HG03432 (cell line): Measurements from ENCODE around the gene TLR7.

Experiments
- ATAC-seq: cut with Tn5 transposase; IDR thresholded peaks from one replicate; pipeline ENCODE4 v1.9.1; 2021; ENCODE audit warnings: mild to moderate bottlenecking, moderate library complexity; ENCODE audit not compliant: unreplicated experiment

Gene TLR7

DNA sequence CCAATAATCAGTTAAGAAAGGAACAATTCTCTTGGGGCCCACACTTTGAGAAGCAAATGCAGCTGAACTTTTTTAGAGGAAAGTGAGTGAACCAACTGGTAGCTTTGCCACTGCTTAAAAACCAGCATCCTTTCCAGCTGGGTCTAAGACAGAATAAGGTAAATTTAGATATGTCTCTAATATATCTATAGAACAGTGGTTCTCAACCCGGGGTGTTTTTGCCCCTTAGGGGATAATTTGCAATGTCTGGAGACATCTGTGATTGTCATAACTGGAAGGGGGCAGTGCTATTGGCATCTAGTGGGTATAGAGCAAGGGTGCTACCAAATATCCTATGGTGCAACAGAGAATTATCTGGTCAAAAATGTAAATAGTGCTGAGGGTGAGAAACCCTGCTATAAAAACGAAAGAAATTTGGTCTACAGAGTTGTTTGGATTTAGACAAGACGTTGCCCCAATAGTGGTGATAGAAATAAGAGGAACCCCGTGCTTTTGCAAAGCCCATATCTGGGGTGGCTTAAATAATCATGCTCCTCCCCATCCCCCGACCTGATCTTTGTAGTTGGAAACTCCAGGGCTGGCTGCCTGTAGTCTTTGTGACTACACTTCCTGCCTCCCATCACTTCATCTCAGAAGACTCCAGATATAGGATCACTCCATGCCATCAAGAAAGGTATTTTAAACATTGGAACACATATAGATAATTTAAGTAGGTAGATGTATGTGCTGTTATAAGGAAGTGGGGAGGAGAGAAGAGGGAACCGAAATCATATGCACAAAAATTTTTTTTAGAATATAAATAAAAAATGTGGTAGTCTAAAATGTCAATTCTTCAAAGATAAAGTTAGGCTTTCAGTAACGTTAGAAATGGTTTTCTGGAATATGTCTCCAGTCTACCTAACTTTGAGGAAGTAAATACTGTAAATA, at the start of gene TLR7:
Gene TLR7 (plus strand): TSS at position 622 of the 927 bp plus-strand sequence. CDS start 507 bp downstream, outside the sequence.
- ATAC-seq = no peak

- ATAC-seq = no peak
Measured at GRCh38 chrX:12817528-12817927, 49.3 kb upstream of the TLR7 start.

DNA sequence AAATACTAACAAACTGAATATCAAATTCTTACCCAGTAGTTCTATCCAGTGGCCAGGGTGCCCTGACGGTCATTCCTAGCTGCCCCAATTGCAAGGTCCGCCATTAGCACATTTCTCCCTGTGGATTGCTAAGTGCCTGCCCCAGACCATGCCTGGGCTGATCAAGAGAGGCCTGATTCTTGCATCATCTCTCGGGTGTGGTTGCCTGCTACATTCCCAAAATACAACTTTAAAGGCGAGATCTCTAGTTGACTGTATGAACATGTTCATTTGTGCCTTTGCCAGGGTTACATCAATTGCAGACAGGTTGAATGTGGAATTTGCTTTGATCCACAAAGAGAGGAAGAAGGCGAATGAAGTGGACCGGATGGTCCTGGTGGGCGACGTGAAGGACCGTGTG, 47.6 kb upstream of the TLR7 start:
- ATAC-seq = no peak

DNA sequence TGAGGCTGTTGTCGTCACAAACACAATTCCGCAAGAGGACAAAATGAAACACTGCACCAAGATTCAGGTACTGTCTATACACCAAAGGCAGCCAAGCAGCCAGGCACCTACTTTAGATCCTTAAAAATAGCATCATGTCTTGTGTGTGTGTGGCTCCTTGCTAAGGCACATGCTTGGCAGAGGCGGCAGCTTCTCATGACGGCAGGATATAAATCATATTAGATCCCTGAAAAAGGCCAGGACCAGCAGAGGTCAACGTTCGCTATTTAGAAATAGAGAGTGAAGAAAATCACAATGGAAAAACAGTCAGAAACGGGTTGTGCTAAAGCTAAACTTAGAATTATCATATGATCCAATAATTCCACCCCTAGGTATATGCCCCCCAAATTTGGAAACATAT, 46.1 kb upstream of the TLR7 start:
- no peak for ATAC-seq

- no peak for ATAC-seq
Measured at GRCh38 chrX:12824944-12825343, 41.9 kb upstream of the TLR7 start.

DNA sequence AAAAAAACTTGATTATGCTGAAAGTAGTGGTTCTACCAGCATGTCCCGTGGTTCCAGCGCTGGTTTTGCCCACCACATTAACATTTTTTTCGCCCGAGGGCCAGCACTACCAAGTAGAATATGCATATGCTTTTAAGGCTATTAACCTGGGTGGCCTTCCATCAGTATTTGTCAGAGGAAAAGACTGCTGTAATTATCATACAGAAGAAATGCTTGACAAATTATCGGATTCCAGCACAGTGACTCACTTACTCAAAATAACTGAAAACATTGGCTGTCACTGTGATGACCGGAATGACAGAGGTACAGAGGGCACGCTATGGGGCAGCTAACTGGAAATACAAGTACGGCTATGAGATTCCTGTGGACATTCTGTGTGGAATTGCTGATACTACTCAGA, 41.1 kb upstream of the TLR7 start:
- no peak for ATAC-seq

DNA sequence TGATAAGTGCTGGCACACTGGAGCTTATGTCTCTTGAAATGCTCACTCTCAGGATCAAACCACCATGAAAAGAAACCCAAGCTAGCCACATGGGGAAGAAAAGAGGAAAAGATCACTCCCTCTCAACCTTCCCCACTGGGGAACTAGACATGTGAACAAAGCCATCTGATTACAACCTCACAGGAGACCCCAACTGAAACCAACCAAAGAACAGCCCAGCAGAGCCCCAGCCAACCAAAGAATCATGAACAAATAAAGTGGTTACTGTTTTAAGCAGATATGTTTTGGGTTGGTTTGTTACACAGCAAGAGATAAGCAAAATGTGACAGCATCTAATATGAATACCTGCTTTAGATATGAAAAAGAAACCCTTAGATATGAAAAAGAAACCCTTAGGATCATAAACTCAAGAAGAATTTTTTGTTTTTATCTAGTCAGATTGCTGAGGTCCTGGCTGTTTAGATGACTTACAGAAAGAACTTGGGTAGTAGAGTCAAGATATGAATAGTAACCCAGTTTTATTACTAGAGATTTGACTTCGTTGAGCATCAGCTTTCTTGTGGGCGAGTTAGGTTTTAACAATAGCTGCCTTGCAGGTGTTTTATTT, 23.7 kb upstream of the TLR7 start:
- ATAC-seq = no peak

GRCh38 chrX:12843668-12844279, 23.1 kb upstream of the TLR7 start:
- ATAC-seq = peak; percentile 96

DNA sequence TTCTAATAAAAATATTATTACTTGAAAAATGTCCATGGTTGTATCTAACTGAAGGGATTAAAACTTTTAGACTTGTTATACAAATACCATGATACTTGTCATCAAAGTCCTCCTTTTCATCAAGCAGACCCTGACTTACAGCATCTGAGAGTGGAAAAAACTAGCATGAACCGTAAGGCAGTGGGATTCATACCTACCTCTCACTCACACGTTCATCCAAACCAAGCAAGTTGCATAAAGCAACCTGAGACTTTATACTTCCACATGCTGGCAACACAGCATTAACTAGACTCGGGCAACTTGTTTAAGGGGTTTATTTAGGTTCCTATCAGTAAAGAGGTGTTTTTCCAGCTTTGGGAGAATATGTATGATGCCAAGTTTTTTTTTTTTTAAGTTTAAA, 22.6 kb upstream of the TLR7 start:
- peak; percentile 39 for ATAC-seq

DNA sequence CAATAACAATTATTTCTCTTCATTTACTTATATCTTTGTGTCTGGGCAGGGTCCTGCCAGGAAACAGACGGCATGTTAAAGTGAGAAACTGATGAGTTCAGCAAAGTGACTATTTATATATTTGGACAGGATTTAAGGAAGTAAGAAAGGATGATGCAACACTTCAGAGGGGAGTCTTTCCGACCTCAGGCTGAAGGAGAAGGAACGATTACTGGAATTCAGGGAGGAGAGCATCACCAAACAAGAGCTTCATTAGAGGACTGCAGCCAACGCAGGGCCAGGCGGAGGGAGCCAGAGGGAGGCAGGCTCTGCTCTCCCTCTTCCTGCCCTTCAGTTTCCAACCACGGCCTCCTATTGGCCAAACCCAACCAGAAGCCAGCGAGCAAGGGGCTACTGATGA, 1.5 kb upstream of the TLR7 start:
- ATAC-seq = no peak

DNA sequence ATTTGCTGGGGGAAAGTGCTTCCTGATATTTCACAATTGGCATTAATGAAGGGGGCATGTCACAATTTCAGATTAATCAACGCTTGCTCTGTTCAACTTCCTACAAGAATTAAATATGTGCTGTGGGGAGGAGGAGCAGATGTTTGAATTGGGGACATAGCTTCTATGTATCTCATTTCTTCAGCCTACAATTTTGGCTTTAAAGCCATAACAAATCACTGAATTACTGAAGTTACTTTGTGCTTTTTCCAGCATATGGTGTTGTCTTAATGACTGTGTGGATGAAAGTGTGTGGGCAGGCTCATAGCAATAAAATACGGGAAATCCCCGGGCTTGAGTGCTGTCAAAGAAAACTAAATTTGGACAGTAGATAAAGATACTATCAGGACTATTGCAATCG, 813 bp downstream of the TLR7 start:
- no peak for ATAC-seq

DNA sequence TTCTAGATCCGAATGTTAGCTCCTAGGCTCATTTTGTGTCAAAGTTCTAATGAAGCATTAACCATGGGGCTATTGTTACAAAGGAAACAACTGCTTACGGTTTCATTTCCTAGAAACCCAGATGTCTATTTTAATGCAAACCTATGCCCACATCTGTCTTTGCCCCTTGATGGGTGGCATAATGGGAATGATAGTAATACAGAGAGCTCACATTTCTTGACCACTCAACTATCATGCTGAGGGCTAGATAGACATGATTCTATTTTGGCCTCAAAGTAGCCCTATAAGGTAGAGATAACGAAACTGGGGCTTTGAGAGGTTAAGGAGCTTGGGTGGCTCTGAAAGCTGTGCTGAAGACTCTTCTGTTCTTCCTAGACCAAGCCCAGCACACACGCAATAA, 1.9 kb downstream of the TLR7 start:
- ATAC-seq = peak; percentile 69

DNA sequence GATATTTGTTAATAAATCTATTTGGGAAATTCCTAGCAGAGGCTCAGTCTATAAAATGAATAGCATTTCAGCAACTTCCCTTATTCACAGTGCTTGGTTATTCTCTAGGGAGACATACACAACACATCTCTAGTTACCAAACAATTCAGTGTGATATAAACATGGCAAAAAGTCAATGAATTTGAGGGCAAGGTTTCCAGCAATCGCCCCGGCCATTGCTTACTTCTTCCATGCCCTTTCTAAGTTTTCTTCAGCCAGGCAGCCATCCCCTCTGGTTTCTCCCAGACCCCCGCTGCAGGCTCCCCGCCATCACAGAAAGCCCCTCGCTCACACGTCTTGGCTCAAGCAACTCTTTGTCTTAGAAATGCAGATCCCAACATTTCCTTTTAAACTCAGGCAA, 4.4 kb downstream of the TLR7 start:
- no peak for ATAC-seq

GRCh38 chrX:12872741-12873140, 5.9 kb downstream of the TLR7 start:
- ATAC-seq = no peak

GRCh38 chrX:12874581-12874980, 7.7 kb downstream of the TLR7 start:
- no peak for ATAC-seq

- no peak for ATAC-seq
Measured at GRCh38 chrX:12877386-12877785, 10.5 kb downstream of the TLR7 start.

DNA sequence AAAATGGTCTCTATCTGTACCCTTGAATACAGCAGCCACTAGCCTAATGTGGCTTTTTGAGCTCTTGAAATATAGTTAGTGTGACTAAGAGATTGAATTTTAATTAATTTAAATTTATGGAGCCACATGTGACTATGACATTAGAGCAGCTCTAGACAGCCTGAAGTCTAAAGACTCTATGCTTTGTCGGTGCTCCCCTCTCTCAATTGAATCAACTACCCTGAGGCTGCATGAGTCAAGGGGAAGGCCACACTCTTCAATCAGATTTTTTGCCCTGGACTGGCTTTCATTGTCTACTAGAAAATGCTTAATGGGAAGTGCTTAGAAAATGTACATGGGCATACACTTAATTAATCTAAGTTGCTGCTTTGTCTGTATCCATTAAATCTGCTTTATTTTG, 11.7 kb downstream of the TLR7 start:
- no peak for ATAC-seq

DNA sequence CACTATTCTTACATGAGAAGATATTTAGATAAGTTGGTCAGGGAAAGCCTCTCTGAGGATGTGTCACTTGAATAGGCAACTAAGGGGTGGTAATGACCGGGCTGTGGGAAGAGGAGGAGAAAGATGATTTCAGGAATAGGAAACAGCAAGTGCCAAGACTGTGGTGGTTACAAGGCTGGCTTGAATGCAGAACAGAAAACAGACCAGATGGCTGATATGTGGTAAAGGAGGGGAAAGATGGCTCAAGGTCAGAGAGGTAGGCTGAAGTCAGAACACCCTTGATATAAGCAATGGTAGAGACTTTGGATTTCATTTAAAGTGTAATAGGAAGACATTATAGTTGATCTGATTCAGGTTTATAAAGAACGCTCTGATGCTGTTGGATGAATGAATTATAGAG, 15.0 kb downstream of the TLR7 start:
- ATAC-seq = no peak

GRCh38 chrX:12885508-12885907, 18.6 kb downstream of the TLR7 start:
- ATAC-seq = no peak

GRCh38 chrX:12886545-12886944, 19.7 kb downstream of the TLR7 start:
- no peak for ATAC-seq

GRCh38 chrX:12887141-12887540, 20.3 kb downstream of the TLR7 start:
- ATAC-seq = no peak

GRCh38 chrX:12887767-12888166, 20.9 kb downstream of the TLR7 start:
- no peak for ATAC-seq
